Measurements from ENCODE around the gene MYO5B.

DNA sequence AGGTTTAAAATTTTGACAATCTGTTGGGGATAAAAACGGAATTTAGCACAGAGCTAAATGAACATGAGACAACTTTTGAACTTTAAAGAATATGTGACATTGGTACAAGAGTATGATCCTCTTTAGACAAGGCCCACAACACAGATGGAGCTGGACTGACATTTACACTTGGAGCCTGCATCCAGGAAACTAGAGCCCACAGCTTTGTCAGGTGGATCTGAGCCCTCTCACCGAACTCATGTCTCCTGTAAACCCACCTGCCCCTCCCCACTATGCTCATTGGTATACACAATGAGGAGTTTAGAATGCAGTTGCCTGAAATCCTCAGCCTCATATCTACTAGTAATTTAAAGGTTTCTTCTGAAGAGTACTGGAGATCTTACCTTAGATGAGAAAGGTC, 359.5 kb downstream of the MYO5B start:
- TF ChIP-seq POLR2A (IDR thresholded peaks at IDR 0.05; ENCODE audit: low read length) (no peak), GATA1 (IDR thresholded peaks at IDR 0.05; ENCODE audit: low read depth, low read length) (no peak)

Data from erythroblast (primary cell).